Chondrocyte (in vitro differentiated cells): ENCODE data around the gene C1orf50. TPM values are rescaled to one million over a fixed set of nuclear protein-coding genes. Genes with fewer than 3 reads are reported as not detected.

ENCODE experiments used
- DNase-seq: peaks from one replicate; pipeline ENCODE4 v3.0.0; 2021; ENCODE audit warnings: mixed read lengths, low spot score
- H3K27ac Mint-ChIP-seq: one replicate; pipeline ENCODE4 v1.8.0; 2021; ENCODE audit warnings: mild to moderate bottlenecking, moderate library complexity, mixed read lengths; ENCODE audit not compliant: unreplicated experiment
- H3K27me3 Mint-ChIP-seq: 2 replicates; pipeline ENCODE4 v1.8.0; 2021; ENCODE audit warnings: low read depth, mixed read lengths
- H3K36me3 Mint-ChIP-seq: 2 replicates; pipeline ENCODE4 v1.8.0; 2021; ENCODE audit warnings: low read depth, mixed read lengths
- H3K4me1 Mint-ChIP-seq: 2 replicates; pipeline ENCODE4 v1.8.0; 2021; ENCODE audit warnings: low read depth, mild to moderate bottlenecking, mixed read lengths
- H3K4me3 Mint-ChIP-seq: one replicate; pipeline ENCODE4 v1.8.0; 2021; ENCODE audit warnings: mild to moderate bottlenecking, moderate library complexity, mixed read lengths; ENCODE audit not compliant: unreplicated experiment
- H3K9me3 Mint-ChIP-seq: 2 replicates; pipeline ENCODE4 v1.8.0; 2021; ENCODE audit warnings: low read depth, mixed read lengths
- total RNA-seq: library from RNA; stranded (reverse); gene quantifications from 3 replicates; pipeline ENCODE4 v1.2.1, GENCODE V29; 2021
- TF ChIP-seq, protein P1 (sequence below): fragments of 200-600 bp; sonication (generic); IDR thresholded peaks from 2 replicates; pipeline ENCODE4 v1.5.0; 2021; ENCODE audit warnings: antibody characterized with exemption, mild to moderate bottlenecking, moderate library complexity

The C1orf50 gene
- total RNA-seq, 1 donor from 2014 or later: 6.7 TPM

DNA sequence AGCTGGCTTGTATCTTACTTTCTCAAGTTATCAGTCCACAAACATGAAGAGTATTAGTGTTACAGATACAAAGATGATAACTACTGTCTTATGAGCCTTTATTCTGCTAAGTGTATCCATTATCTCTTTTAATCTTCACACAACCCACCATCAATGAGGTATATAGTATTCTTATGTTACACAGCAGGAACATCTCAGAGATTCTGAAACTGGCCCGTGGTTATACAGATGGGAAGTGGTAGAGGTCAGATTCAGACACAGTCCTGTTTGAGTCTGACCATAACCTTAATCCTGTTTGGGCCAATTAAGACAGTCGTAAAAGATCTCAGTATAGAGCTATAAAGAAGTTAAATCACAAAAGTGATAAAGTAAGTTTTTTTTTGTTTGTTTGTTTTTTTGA is 12.7 kb downstream of the C1orf50 start:
- Mint-ChIP-seq H3K4me1 (no peaks in the 10 kb centered on the region), H3K9me3 (no peaks in the 10 kb centered on the region), H3K27me3 (no peaks in the 10 kb centered on the region), H3K36me3 (peaks cover 43% of the 10 kb centered on the region), H3K4me3 (no peak overlapping the region), H3K27ac (no peak overlapping the region)
- TF ChIP-seq, protein P1, sequence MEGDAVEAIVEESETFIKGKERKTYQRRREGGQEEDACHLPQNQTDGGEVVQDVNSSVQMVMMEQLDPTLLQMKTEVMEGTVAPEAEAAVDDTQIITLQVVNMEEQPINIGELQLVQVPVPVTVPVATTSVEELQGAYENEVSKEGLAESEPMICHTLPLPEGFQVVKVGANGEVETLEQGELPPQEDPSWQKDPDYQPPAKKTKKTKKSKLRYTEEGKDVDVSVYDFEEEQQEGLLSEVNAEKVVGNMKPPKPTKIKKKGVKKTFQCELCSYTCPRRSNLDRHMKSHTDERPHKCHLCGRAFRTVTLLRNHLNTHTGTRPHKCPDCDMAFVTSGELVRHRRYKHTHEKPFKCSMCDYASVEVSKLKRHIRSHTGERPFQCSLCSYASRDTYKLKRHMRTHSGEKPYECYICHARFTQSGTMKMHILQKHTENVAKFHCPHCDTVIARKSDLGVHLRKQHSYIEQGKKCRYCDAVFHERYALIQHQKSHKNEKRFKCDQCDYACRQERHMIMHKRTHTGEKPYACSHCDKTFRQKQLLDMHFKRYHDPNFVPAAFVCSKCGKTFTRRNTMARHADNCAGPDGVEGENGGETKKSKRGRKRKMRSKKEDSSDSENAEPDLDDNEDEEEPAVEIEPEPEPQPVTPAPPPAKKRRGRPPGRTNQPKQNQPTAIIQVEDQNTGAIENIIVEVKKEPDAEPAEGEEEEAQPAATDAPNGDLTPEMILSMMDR: no peak
- no peak for DNase-seq

- Mint-ChIP-seq H3K4me1 (no peaks in the 10 kb centered on the region), H3K36me3 (peaks cover 39% of the 10 kb centered on the region), H3K27me3 (no peaks in the 10 kb centered on the region), H3K9me3 (no peaks in the 10 kb centered on the region), H3K4me3 (no peak overlapping the region), H3K27ac (no peak overlapping the region)
- no peak for DNase-seq
- TF ChIP-seq, protein P1: no peak
Observed at GRCh38 chr1:42780176-42780575, 13.1 kb downstream of the C1orf50 start.

- Mint-ChIP-seq H3K9me3 (no peaks in the 10 kb centered on the region), H3K36me3 (peaks cover 19% of the 10 kb centered on the region), H3K4me1 (no peaks in the 10 kb centered on the region), H3K27me3 (no peaks in the 10 kb centered on the region), H3K4me3 (no peak overlapping the region), H3K27ac (no peak overlapping the region)
- TF ChIP-seq, protein P1: no peak
- DNase-seq: no peak
Observed at GRCh38 chr1:42783092-42783491, 16.0 kb downstream of the C1orf50 start.

DNA sequence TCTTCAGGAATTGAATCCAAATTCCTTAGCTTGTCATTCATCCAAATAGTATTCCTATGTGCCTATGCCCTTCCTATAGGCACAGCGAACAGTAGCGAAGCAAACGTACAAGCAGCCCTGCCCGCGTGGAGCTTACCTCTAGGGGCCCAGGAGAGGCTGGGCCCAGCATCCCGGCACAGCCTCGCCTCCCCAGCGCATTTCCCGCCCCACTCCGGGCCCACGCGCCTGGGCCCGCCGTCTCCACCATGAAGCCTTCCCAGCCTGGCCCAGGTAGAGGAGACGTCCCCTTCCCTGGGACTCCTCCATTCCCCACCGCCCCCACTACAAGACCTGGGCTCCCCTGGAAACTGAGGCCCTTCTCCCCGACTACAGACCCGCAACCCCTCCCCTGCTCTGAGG is 17.5 kb downstream of the C1orf50 start:
- H3K36me3 Mint-ChIP-seq: peaks cover 14% of the 10 kb centered on the region
- H3K27ac Mint-ChIP-seq: no peak overlapping the region
- no peaks in the 10 kb centered on the region for H3K27me3 Mint-ChIP-seq
- no peaks in the 10 kb centered on the region for H3K9me3 Mint-ChIP-seq
- no peak overlapping the region for H3K4me3 Mint-ChIP-seq
- H3K4me1 Mint-ChIP-seq: no peaks in the 10 kb centered on the region
- no peak for DNase-seq
- TF ChIP-seq, protein P1: no peak

DNA sequence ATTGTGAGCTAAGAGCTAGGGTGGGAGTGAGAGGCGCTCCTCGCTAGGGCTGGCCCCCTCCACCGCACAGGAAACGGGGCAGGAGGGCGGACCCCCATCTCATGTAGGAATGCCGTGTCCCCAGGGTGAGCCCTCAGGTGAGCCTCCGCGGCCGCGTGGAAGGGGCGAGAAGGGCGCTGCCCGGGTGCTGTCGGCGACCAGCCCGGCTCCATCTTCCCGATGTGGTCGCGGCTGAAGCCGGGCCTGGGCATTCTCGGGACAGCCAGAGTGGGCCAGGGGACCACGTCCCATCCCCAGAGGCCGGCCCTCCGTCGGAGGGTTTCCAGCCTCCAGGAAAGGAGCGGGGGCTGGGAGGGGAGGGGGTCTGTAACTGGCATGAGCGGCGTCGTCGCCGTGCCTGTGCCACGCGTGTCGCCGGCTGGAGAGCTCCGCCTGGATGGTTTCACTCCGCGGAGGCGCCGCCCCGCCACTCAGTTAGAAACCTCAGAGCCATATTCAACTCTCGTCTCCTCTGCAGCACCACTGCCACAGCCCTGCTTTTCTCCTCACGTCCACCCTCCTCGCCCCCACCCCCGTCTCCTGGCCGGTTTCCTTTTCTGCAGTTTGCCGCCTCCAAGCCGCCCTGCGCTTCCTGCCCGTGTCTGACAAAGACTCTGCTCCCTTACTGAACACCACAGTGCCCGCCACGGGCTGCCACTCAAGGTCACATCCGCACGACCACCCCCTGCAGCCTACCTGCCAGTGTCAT is 18.1 kb downstream of the C1orf50 start, which contains the start of gene TMEM269:
Gene TMEM269, plus strand, starts transcription at position 46 of the 748 bp plus-strand sequence. CDS start 4,903 bp downstream, outside the sequence.
- H3K9me3 Mint-ChIP-seq: no peaks in the 10 kb centered on the region
- H3K27ac Mint-ChIP-seq: no peak within 1 kb of the TSS
- TF ChIP-seq, protein P1: no peak
- no peaks in the 10 kb centered on the region for H3K4me1 Mint-ChIP-seq
- no peak within 1 kb of the TSS for H3K4me3 Mint-ChIP-seq
- H3K36me3 Mint-ChIP-seq: peaks cover 14% of the 10 kb centered on the region
- H3K27me3 Mint-ChIP-seq: no peaks in the 10 kb centered on the region
- DNase-seq: no peak
